ENCODE results near the gene ZNF765. TPM values are rescaled to one million over a fixed set of nuclear protein-coding genes. Genes with fewer than 3 reads are reported as not detected.
"Not testable (repeated sequence)": the region's sequence is repeated elsewhere in the genome, so short reads cannot be mapped to it uniquely, and the experiment has no call there.

The ZNF765 gene
- 4.5 TPM for polyA plus RNA-seq (2013, experiment 1 of 2)
- polyA plus RNA-seq (2013, experiment 2 of 2) = 4.7 TPM

DNA sequence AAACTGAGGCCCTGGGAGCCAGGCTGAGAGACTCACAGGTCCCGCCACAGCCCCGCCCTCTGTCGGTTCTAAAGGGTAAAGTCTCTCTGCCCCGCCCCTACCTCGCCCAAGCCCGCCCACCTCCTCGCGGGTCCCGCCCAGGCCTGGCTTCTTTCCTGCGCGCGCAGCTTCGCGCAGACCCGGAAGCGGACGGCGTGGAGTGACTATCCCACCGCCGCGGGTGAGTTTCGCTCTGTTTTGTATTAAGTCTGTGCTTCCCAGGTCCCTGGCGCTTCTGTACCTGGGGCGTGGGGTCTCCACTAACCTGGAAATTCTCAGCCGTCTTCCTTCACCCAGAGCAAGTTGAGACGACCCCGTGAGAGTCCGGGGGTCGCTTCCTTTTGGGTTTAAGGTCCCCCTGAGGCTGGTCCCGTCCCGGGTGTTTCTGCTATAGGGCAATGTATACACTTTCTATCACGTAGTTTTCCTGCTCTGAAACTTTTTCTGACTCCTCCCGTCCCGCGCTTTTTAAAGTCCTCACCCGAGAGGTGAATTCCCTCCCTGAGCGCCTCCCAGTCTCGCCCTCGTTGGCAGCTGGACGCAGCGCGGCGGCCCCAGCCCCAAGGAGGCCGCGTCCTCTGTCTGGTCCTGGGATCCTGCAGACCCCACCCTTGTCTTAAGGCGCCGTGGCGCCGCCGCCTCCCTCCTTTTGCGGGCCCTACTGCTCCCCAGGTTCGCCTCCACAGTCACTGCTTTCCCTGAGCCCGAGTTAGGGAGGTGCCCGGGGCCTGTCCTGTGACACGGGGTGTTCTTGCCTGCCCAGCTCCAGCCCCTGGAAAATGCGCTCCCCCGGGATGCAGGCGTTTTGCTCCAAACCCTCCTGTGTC, at the start of gene ZNF765:
ZNF765 (plus strand) TSS at position 176 of the 866 bp plus-strand sequence. CDS start 2,867 bp downstream, outside the sequence.
- Histone ChIP-seq H2BK15ac (ENCODE audit: low read length) (no peak within 1 kb of the TSS), H2BK5ac (ENCODE audit: low read length) (peak within 1 kb of the TSS; percentile 46), H4K8ac (ENCODE audit: low read depth, low read length) (no peak within 1 kb of the TSS), H3K4me3 (ENCODE audit: low read length in 2 of 2) (peak within 1 kb of the TSS; percentile 79 to 96), H2AFZ (ENCODE audit: low read length) (peak within 1 kb of the TSS; percentile 91), H3K14ac (ENCODE audit: low read length) (no peak within 1 kb of the TSS), H2BK12ac (ENCODE audit: low read length) (no peak within 1 kb of the TSS), H3K27ac (replicated peaks; ENCODE audit: low read length) (peak within 1 kb of the TSS; percentile 78), H3K36me3 (replicated peaks in 1 of 2; ENCODE audit: control insufficient read depth in 2 of 2, insufficient read depth in 2 of 2, low read length in 2 of 2) (peaks cover 4 to 22% of the 10 kb centered on the region in 2 donors), H4K91ac (ENCODE audit: low read depth, low read length, poor library complexity) (no peak within 1 kb of the TSS), H3K23ac (ENCODE audit: low read depth, low read length, poor library complexity) (peak within 1 kb of the TSS; percentile 80), H3K4me2 (ENCODE audit: insufficient read depth, low read length, poor library complexity, severe bottlenecking) (peak within 1 kb of the TSS; percentile 93), H3K9ac (ENCODE audit: low read depth, low read length, poor library complexity) (peak within 1 kb of the TSS; percentile 70), H3K27me3 (ENCODE audit: control insufficient read depth in 3 of 3, insufficient read depth in 3 of 3, low read depth in 1 of 3, low read length in 3 of 3) (no peaks in the 10 kb centered on the region), H3K79me1 (ENCODE audit: low read depth, low read length) (peaks cover 2% of the 10 kb centered on the region), H3K9me3 (replicated peaks in 1 of 2; ENCODE audit: control insufficient read depth in 2 of 2, insufficient read depth in 1 of 2, low read depth in 1 of 2, low read length in 2 of 2) (peaks cover 0 to 16% of the 10 kb centered on the region in 2 donors), H2BK120ac (ENCODE audit: low read depth, low read length) (no peak within 1 kb of the TSS), H2AK5ac (ENCODE audit: low read depth, low read length) (no peak within 1 kb of the TSS), H3K18ac (ENCODE audit: low read length) (peak within 1 kb of the TSS; percentile 80), H3K4ac (ENCODE audit: low read length) (no peak within 1 kb of the TSS), H3K4me1 (ENCODE audit: control insufficient read depth in 2 of 2, insufficient read depth in 1 of 2, low read depth in 1 of 2, low read length in 2 of 2) (peaks cover 0 to 3% of the 10 kb centered on the region in 2 donors)
- peak; percentile 93 for DNase-seq (ENCODE audit: low spot score)
- no CpG with 5 or more reads among the region's 58 CpGs for WGBS, 2 donors (ENCODE audit: extremely low coverage in 2 of 2, insufficient read length in 2 of 2, insufficient replicate concordance in 1 of 2)

DNA sequence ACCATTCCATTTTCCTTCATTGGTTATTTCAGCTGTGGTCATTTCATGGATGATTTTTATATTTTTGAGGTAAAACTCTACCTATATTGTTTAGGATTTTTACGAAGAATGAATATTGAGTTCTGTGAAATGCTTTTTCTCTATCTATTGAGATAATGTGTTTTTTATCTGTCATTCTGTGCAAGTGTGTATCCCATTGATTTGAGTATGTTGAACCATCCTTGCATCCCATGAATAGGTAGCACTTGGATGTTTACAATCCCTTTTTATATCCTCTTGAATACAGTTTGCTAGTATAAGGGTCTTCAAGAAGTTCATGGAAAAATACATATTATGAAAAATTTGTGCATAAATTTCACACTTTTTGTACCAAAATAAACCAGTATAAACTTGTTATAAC, 39.2 kb upstream of the ZNF765 start:
- Histone ChIP-seq H2AFZ (ENCODE audit: low read length) (no peak overlapping the region), H3K4me1 (ENCODE audit: control insufficient read depth in 2 of 2, insufficient read depth in 1 of 2, low read depth in 1 of 2, low read length in 2 of 2) (no peaks in the 10 kb centered on the region), H3K18ac (ENCODE audit: low read length) (no peak overlapping the region), H3K9ac (ENCODE audit: low read depth, low read length, poor library complexity) (no peak overlapping the region), H2BK120ac (ENCODE audit: low read depth, low read length) (no peak overlapping the region), H3K9me3 (replicated peaks in 1 of 2; ENCODE audit: control insufficient read depth in 2 of 2, insufficient read depth in 1 of 2, low read depth in 1 of 2, low read length in 2 of 2) (peaks cover 18 to 65% of the 10 kb centered on the region in 2 donors), H3K4ac (ENCODE audit: low read length) (no peak overlapping the region), H2BK12ac (ENCODE audit: low read length) (no peak overlapping the region), H2BK5ac (ENCODE audit: low read length) (no peak overlapping the region), H4K8ac (ENCODE audit: low read depth, low read length) (no peak overlapping the region), H3K36me3 (replicated peaks in 1 of 2; ENCODE audit: control insufficient read depth in 2 of 2, insufficient read depth in 2 of 2, low read length in 2 of 2) (peaks cover 17 to 44% of the 10 kb centered on the region in 2 donors), H3K14ac (ENCODE audit: low read length) (no peak overlapping the region), H3K27me3 (ENCODE audit: control insufficient read depth in 3 of 3, insufficient read depth in 3 of 3, low read depth in 1 of 3, low read length in 3 of 3) (no peaks in the 10 kb centered on the region), H3K4me3 (ENCODE audit: low read length in 2 of 2) (no peak overlapping the region), H2AK5ac (ENCODE audit: low read depth, low read length) (no peak overlapping the region), H4K91ac (ENCODE audit: low read depth, low read length, poor library complexity) (no peak overlapping the region), H3K4me2 (ENCODE audit: insufficient read depth, low read length, poor library complexity, severe bottlenecking) (no peak overlapping the region), H3K79me1 (ENCODE audit: low read depth, low read length) (no peaks in the 10 kb centered on the region), H3K23ac (ENCODE audit: low read depth, low read length, poor library complexity) (no peak overlapping the region), H3K27ac (replicated peaks; ENCODE audit: low read length) (no peak overlapping the region), H2BK15ac (ENCODE audit: low read length) (no peak overlapping the region)
- no CpG with 5 or more reads among the region's 1 CpG for WGBS, 2 donors (ENCODE audit: extremely low coverage in 2 of 2, insufficient read length in 2 of 2, insufficient replicate concordance in 1 of 2)
- DNase-seq (ENCODE audit: low spot score) = no peak

DNA sequence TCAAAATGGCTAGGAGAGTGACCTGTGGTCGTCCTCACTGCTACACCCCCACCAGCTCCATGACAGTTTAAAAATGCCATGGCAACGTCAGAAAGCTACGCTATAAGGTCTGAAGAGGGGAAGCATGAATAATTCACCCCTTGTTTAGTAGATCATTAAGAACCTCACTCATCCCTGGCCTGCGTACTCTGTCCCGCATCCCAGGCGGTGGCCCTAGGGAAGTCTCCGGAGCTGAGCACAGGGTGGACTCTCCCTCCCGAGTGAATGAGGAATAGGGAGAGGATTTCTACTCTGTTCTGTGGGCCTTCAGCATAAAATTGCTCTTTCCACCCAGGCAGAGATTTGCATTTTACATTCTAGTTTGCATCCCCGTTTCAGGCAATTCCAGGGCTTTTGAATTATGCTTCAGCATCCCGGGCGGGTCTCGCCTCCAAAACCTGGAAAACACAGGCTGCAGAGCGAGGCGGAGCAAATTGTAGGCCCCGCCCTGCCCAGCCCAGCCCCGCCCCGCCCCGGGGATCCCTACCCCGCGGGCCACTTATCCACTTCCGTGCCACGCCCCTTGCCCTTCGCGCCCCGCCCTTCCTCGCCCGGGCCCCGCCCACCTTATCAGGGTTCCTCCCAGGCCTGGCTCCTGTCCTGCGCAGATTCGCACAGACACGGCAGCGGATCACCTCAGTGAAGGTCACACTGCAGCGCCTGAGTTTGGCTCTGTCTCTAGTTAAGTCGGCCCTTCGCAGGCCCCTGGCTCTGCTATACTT, 36.9 kb upstream of the ZNF765 start:
- Histone ChIP-seq H3K9ac (ENCODE audit: low read depth, low read length, poor library complexity) (no peak overlapping the region), H2BK5ac (ENCODE audit: low read length) (no peak overlapping the region), H2BK120ac (ENCODE audit: low read depth, low read length) (no peak overlapping the region), H3K4ac (ENCODE audit: low read length) (no peak overlapping the region), H4K91ac (ENCODE audit: low read depth, low read length, poor library complexity) (no peak overlapping the region), H2BK12ac (ENCODE audit: low read length) (no peak overlapping the region), H3K4me3 (ENCODE audit: low read length in 2 of 2) (no peak overlapping the region), H3K9me3 (replicated peaks in 1 of 2; ENCODE audit: control insufficient read depth in 2 of 2, insufficient read depth in 1 of 2, low read depth in 1 of 2, low read length in 2 of 2) (peaks cover 10 to 42% of the 10 kb centered on the region in 2 donors), H4K8ac (ENCODE audit: low read depth, low read length) (no peak overlapping the region), H2AFZ (ENCODE audit: low read length) (no peak overlapping the region), H3K27ac (replicated peaks; ENCODE audit: low read length) (no peak overlapping the region), H3K4me1 (ENCODE audit: control insufficient read depth in 2 of 2, insufficient read depth in 1 of 2, low read depth in 1 of 2, low read length in 2 of 2) (no peaks in the 10 kb centered on the region), H2AK5ac (ENCODE audit: low read depth, low read length) (no peak overlapping the region), H3K23ac (ENCODE audit: low read depth, low read length, poor library complexity) (no peak overlapping the region), H3K14ac (ENCODE audit: low read length) (no peak overlapping the region), H3K18ac (ENCODE audit: low read length) (no peak overlapping the region), H3K4me2 (ENCODE audit: insufficient read depth, low read length, poor library complexity, severe bottlenecking) (no peak overlapping the region), H3K27me3 (ENCODE audit: control insufficient read depth in 3 of 3, insufficient read depth in 3 of 3, low read depth in 1 of 3, low read length in 3 of 3) (no peaks in the 10 kb centered on the region), H3K36me3 (replicated peaks in 1 of 2; ENCODE audit: control insufficient read depth in 2 of 2, insufficient read depth in 2 of 2, low read length in 2 of 2) (peaks cover under 1 to 22% of the 10 kb centered on the region in 2 donors), H2BK15ac (ENCODE audit: low read length) (no peak overlapping the region), H3K79me1 (ENCODE audit: low read depth, low read length) (no peaks in the 10 kb centered on the region)
- WGBS, 2 donors (ENCODE audit: extremely low coverage in 2 of 2, insufficient read length in 2 of 2, insufficient replicate concordance in 1 of 2) = no CpG with 5 or more reads among the region's 35 CpGs
- no peak for DNase-seq (ENCODE audit: low spot score)

DNA sequence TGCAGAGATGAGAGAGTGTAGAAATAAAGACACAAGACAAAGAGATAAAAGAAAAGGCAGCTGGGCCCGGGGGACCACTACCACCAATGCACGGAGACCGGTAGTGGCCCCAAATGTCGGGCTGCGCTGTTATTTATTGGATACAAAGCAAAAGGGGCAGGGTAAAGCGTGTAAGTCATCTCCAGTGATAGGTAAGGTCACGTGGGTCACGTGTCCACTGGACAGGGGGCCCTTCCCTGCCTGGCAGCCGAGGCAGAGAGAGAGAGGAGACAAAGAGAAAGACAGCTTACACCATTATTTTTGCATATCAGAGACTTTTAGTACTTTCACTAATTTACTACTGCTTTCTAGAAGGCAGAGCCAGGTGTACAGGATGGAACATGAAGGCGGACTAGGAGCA, 34.9 kb upstream of the ZNF765 start:
- not testable (repeated sequence) for H3K27ac ChIP-seq (replicated peaks; ENCODE audit: low read length); H3K36me3 ChIP-seq (replicated peaks in 1 of 2; ENCODE audit: control insufficient read depth in 2 of 2, insufficient read depth in 2 of 2, low read length in 2 of 2); H2BK120ac ChIP-seq (ENCODE audit: low read depth, low read length); H2AFZ ChIP-seq (ENCODE audit: low read length); H3K4me2 ChIP-seq (ENCODE audit: insufficient read depth, low read length, poor library complexity, severe bottlenecking); H2AK5ac ChIP-seq (ENCODE audit: low read depth, low read length); H3K79me1 ChIP-seq (ENCODE audit: low read depth, low read length); H3K4me1 ChIP-seq (ENCODE audit: control insufficient read depth in 2 of 2, insufficient read depth in 1 of 2, low read depth in 1 of 2, low read length in 2 of 2); H3K27me3 ChIP-seq (ENCODE audit: control insufficient read depth in 3 of 3, insufficient read depth in 3 of 3, low read depth in 1 of 3, low read length in 3 of 3); H2BK5ac ChIP-seq (ENCODE audit: low read length); H3K9ac ChIP-seq (ENCODE audit: low read depth, low read length, poor library complexity); H3K4me3 ChIP-seq (ENCODE audit: low read length in 2 of 2); H2BK12ac ChIP-seq (ENCODE audit: low read length); H3K4ac ChIP-seq (ENCODE audit: low read length); H2BK15ac ChIP-seq (ENCODE audit: low read length); H4K8ac ChIP-seq (ENCODE audit: low read depth, low read length); H3K14ac ChIP-seq (ENCODE audit: low read length); H4K91ac ChIP-seq (ENCODE audit: low read depth, low read length, poor library complexity); H3K23ac ChIP-seq (ENCODE audit: low read depth, low read length, poor library complexity); H3K18ac ChIP-seq (ENCODE audit: low read length); DNase-seq (ENCODE audit: low spot score)
- no CpG with 5 or more reads among the region's 10 CpGs for WGBS, 2 donors (ENCODE audit: extremely low coverage in 2 of 2, insufficient read length in 2 of 2, insufficient replicate concordance in 1 of 2)
- H3K9me3 ChIP-seq (replicated peaks in 1 of 2; ENCODE audit: control insufficient read depth in 2 of 2, insufficient read depth in 1 of 2, low read depth in 1 of 2, low read length in 2 of 2) = peaks cover 8 to 26% of the 10 kb centered on the region in 2 donors

Measured in neuronal stem cell (in vitro differentiated cells).